Thyroid gland (tissue), 4 donors: Measurements from ENCODE around the gene RPS21. TPM values are rescaled to one million over a fixed set of nuclear protein-coding genes. Genes with fewer than 3 reads are reported as not detected.

ENCODE experiments used
- DNase-seq, 2 donors: peaks; one replicate each; pipeline ENCODE4 v3.0.0-alpha.2; 2019
- H3K27ac ChIP-seq, 3 donors: fragments of 200-600 bp; sonication (generic); 1 replicate in 2 of 3; 2 replicates in 1 of 3; pipeline ENCODE4 v1.5.1; 2016 to 2019; ENCODE audit warnings: mild to moderate bottlenecking in 1 of 3, moderate library complexity in 1 of 3
- H3K27me3 ChIP-seq: fragments of 200-600 bp; sonication (generic); one replicate; pipeline ENCODE4 v1.5.1; 2019
- H3K36me3 ChIP-seq, 2 donors: fragments of 200-600 bp; sonication (generic); one replicate each; pipeline ENCODE4 v1.5.1; 2016 to 2019
- H3K4me1 ChIP-seq, 2 donors: fragments of 200-600 bp; sonication (generic); one replicate each; pipeline ENCODE4 v1.5.1; 2017 to 2019
- H3K4me3 ChIP-seq, 3 donors: fragments of 200-600 bp; sonication (generic); replicated peaks in 1 of 3; 1 replicate in 2 of 3; 2 replicates in 1 of 3; pipeline ENCODE4 v1.5.1; 2016; ENCODE audit warnings: mild to moderate bottlenecking in 1 of 3
- H3K9me3 ChIP-seq: fragments of 200-600 bp; sonication (generic); one replicate; pipeline ENCODE4 v1.5.1; 2017
- POLR2A ChIP-seq, 2 donors: fragments of 450-650 bp; IDR thresholded peaks; one replicate each; pipeline ENCODE4 v1.6.1; 2017; ENCODE audit warnings: antibody characterized with exemption in 2 of 2, mild to moderate bottlenecking in 2 of 2, moderate library complexity in 1 of 2
- WGBS, 2 donors: methylation state at CpG; one replicate each; pipeline ENCODE4 v1.1.5; 2017; 5-methylcytosine and 5-hydroxymethylcytosine counted together
- intact Hi-C: fragments of 100-400 bp; cut with DNase I; formaldehyde crosslinking; loops from one replicate; pipeline ENCODE4 v1.15.1; 2023
- total RNA-seq, 4 donors: library from RNA; depleted of rRNA; stranded (reverse); fragments of >200 nt; gene quantifications; one replicate each; pipeline ENCODE4 v1.2.3, GENCODE V29; 2016
- TF ChIP-seq, protein P1 (sequence below), 6 experiments: fragments of 200-600 bp in 3 of 6; fragments of 450-650 bp in 3 of 6; sonication (generic) in 3 of 6; IDR thresholded peaks; one replicate each; pipeline ENCODE4 v1.5.1; 2016 to 2019; ENCODE audit warnings: antibody characterized with exemption in 6 of 6, mild to moderate bottlenecking in 2 of 6, inconsistent platforms in 1 of 6, moderate library complexity in 1 of 6

Gene RPS21
- total RNA-seq, 4 donors from 2014 or later: 1,818 to 3,649 (median 2,349) TPM

GRCh38 chr20:62437927-62438326, 51.0 kb downstream of the RPS21 start:
- WGBS, 2 donors: 50 to 65% methylated on average over 8 to 11 of the region's 24 CpGs
- H3K4me1 ChIP-seq: peaks cover 14 to 50% of the 10 kb centered on the region in 2 donors
- intact Hi-C loops: no loop called here
- no peaks in the 10 kb centered on the region for H3K27me3 ChIP-seq
- H3K9me3 ChIP-seq: no peaks in the 10 kb centered on the region
- H3K4me3 ChIP-seq: no peak overlapping the region
- DNase-seq: peak; percentile 97 to 98
- H3K27ac ChIP-seq: peak overlapping the region; percentile 83 to 84 (median 83)
- TF ChIP-seq, protein P1, sequence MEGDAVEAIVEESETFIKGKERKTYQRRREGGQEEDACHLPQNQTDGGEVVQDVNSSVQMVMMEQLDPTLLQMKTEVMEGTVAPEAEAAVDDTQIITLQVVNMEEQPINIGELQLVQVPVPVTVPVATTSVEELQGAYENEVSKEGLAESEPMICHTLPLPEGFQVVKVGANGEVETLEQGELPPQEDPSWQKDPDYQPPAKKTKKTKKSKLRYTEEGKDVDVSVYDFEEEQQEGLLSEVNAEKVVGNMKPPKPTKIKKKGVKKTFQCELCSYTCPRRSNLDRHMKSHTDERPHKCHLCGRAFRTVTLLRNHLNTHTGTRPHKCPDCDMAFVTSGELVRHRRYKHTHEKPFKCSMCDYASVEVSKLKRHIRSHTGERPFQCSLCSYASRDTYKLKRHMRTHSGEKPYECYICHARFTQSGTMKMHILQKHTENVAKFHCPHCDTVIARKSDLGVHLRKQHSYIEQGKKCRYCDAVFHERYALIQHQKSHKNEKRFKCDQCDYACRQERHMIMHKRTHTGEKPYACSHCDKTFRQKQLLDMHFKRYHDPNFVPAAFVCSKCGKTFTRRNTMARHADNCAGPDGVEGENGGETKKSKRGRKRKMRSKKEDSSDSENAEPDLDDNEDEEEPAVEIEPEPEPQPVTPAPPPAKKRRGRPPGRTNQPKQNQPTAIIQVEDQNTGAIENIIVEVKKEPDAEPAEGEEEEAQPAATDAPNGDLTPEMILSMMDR (IDR thresholded peaks at IDR 0.05): no peak
- TF ChIP-seq POLR2A (IDR thresholded peaks at IDR 0.05): peak in 1 of 2 donors; percentile 51
- H3K36me3 ChIP-seq: no peaks in the 10 kb centered on the region

Other genes starting within 250 kb of the RPS21 start
- gene PSMA7, start 243.7 kb upstream of the RPS21 start, total RNA-seq: 100 to 1,000 TPM; 213 to 288 (median 261) TPM
- gene SS18L1, start 243.3 kb upstream of the RPS21 start, total RNA-seq: 10 to 100 TPM; 12.2 to 22.0 (median 15.2) TPM
- gene MTG2, start 204.1 kb upstream of the RPS21 start, total RNA-seq: 10 to 100 TPM; 21.6 to 38.2 (median 33.4) TPM
- not detected for gene HRH3, start 166.8 kb upstream of the RPS21 start, total RNA-seq
- gene OSBPL2, start 148.6 kb upstream of the RPS21 start, total RNA-seq: 10 to 100 TPM; 46.9 to 60.8 (median 50.8) TPM
- gene ADRM1, start 84.1 kb upstream of the RPS21 start, total RNA-seq: 100 to 1,000 TPM in 3 of 4 donors, 10 to 100 TPM in 1; 89.9 to 140 (median 117) TPM
- gene LAMA5, start 19.8 kb upstream of the RPS21 start, total RNA-seq: 100 to 1,000 TPM in 3 of 4 donors, 10 to 100 TPM in 1; 93.9 to 179 (median 117) TPM
- 1 to 10 TPM; 5.8 to 8.5 (median 7.7) TPM for gene CABLES2, start 20.2 kb downstream of the RPS21 start, total RNA-seq
- 1 to 10 TPM; 1.1 to 6.0 (median 4.6) TPM for gene RBBP8NL, start 40.4 kb downstream of the RPS21 start, total RNA-seq
- gene GATA5, start 88.9 kb downstream of the RPS21 start, total RNA-seq: under 1 TPM in 3 of 4 donors, not detected in 1; 0.33 to 0.67 (median 0.54) TPM